Measurements from ENCODE around the gene CDH24. TPM values are rescaled to one million over a fixed set of nuclear protein-coding genes. Genes with fewer than 3 reads are reported as not detected.

Gene CDH24
- total RNA-seq, 1 experiment from 2014 or later: 7.9 TPM

- POLR2A ChIA-PET: interaction anchor here (0.7 kb wide), 1 partner anchor 178 kb away, joined by 3 read pairs; no protein-coding TSS in a partner anchor
- TF ChIP-seq CTCF (IDR thresholded peaks at IDR 0.05; ENCODE audit: insufficient read depth in 1 of 2, low read depth in 1 of 2, low read length in 1 of 2, severe bottlenecking in 1 of 2, unreplicated experiment in 1 of 2): no peak
- BruUV-seq (replicated peaks): no TSS peak
Measured at GRCh38 chr14:23102801-23103200, 45.5 kb upstream of the CDH24 start.

GRCh38 chr14:23101986-23102625 is 44.8 kb upstream of the CDH24 start:
- POLR2A ChIA-PET: interaction anchor here (0.7 kb wide), 1 partner anchor 179 kb away, joined by 3 read pairs; no protein-coding TSS in a partner anchor
- no peak overlapping the region for H3K4me3 ChIP-seq (ENCODE audit: low read depth, low read length)
- intact Hi-C loops (cut with micrococcal nuclease; ENCODE audit: unreplicated experiment): loop anchor here (5.0 kb wide), 1 partner anchor 195 kb away; no protein-coding TSS in a partner anchor
- peaks cover 19% of the 10 kb centered on the region for H3K36me3 Mint-ChIP-seq (ENCODE audit: insufficient read depth, unreplicated experiment)
- H3K4me1 Mint-ChIP-seq (ENCODE audit: low read depth, unreplicated experiment): peaks cover 18% of the 10 kb centered on the region
- H3K27ac Mint-ChIP-seq (ENCODE audit: unreplicated experiment): no peak overlapping the region
- H3K9me3 Mint-ChIP-seq (ENCODE audit: unreplicated experiment): no peaks in the 10 kb centered on the region
- CTCF ChIA-PET: interaction anchor here (3.5 kb wide), 1 partner anchor 33 kb away, joined by 18 read pairs; no protein-coding TSS in a partner anchor
- H3K4me3 Mint-ChIP-seq (ENCODE audit: unreplicated experiment): no peak overlapping the region
- H3K36me3 ChIP-seq (ENCODE audit: control insufficient read depth, insufficient read depth, low read length): no peaks in the 10 kb centered on the region
- TF ChIP-seq CTCF (IDR thresholded peaks at IDR 0.05; ENCODE audit: insufficient read depth in 1 of 2, low read depth in 1 of 2, low read length in 1 of 2, severe bottlenecking in 1 of 2, unreplicated experiment in 1 of 2): no peak
- H3K9me3 ChIP-seq: no peaks in the 10 kb centered on the region
- H3K27me3 ChIP-seq (replicated peaks; ENCODE audit: control insufficient read depth, insufficient read depth, low read length): no peaks in the 10 kb centered on the region
- peaks cover 6% of the 10 kb centered on the region; the same call in 1 of the 2 replicates for H3K4me1 ChIP-seq
- no peaks in the 10 kb centered on the region for H3K27me3 Mint-ChIP-seq (ENCODE audit: insufficient read depth, unreplicated experiment)
- no peak for DNase-seq
- BruUV-seq (replicated peaks): no TSS peak

More at GRCh38 chr14:23102801-23103200, 45.5 kb upstream of the CDH24 start:
- intact Hi-C loops (cut with micrococcal nuclease; ENCODE audit: unreplicated experiment): loop anchor here (5.0 kb wide), 1 partner anchor 194 kb away; no protein-coding TSS in a partner anchor
- Mint-ChIP-seq H3K27me3 (ENCODE audit: insufficient read depth, unreplicated experiment) (no peaks in the 10 kb centered on the region), H3K4me3 (ENCODE audit: unreplicated experiment) (no peak overlapping the region), H3K4me1 (ENCODE audit: low read depth, unreplicated experiment) (peaks cover 15% of the 10 kb centered on the region), H3K36me3 (ENCODE audit: insufficient read depth, unreplicated experiment) (peaks cover 14% of the 10 kb centered on the region), H3K9me3 (ENCODE audit: unreplicated experiment) (no peaks in the 10 kb centered on the region), H3K27ac (ENCODE audit: unreplicated experiment) (no peak overlapping the region)
- Histone ChIP-seq H3K36me3 (ENCODE audit: control insufficient read depth, insufficient read depth, low read length) (no peaks in the 10 kb centered on the region), H3K4me3 (ENCODE audit: low read depth, low read length) (no peak overlapping the region), H3K4me1 (peaks cover 6% of the 10 kb centered on the region; the same call in 1 of the 2 replicates), H3K27me3 (replicated peaks; ENCODE audit: control insufficient read depth, insufficient read depth, low read length) (no peaks in the 10 kb centered on the region), H3K9me3 (no peaks in the 10 kb centered on the region)
- no peak for DNase-seq
- CTCF ChIA-PET: no interaction called here

GRCh38 chr14:23101213-23101970 is 44.1 kb upstream of the CDH24 start:
- intact Hi-C loops (cut with micrococcal nuclease; ENCODE audit: unreplicated experiment): loop anchor here (5.0 kb wide), 1 partner anchor 196 kb away; no protein-coding TSS in a partner anchor
- H3K4me1 Mint-ChIP-seq (ENCODE audit: low read depth, unreplicated experiment): peaks cover 25% of the 10 kb centered on the region
- no TSS peak for BruUV-seq (replicated peaks)
- DNase-seq: no peak
- POLR2A ChIA-PET: no interaction called here
- no peaks in the 10 kb centered on the region for H3K27me3 Mint-ChIP-seq (ENCODE audit: insufficient read depth, unreplicated experiment)
- peaks cover 6% of the 10 kb centered on the region; the same call in 1 of the 2 replicates for H3K4me1 ChIP-seq
- no peaks in the 10 kb centered on the region for H3K36me3 ChIP-seq (ENCODE audit: control insufficient read depth, insufficient read depth, low read length)
- peaks cover 25% of the 10 kb centered on the region for H3K36me3 Mint-ChIP-seq (ENCODE audit: insufficient read depth, unreplicated experiment)
- TF ChIP-seq CTCF (IDR thresholded peaks at IDR 0.05; ENCODE audit: insufficient read depth in 1 of 2, low read depth in 1 of 2, low read length in 1 of 2, severe bottlenecking in 1 of 2, unreplicated experiment in 1 of 2): no peak
- CTCF ChIA-PET: interaction anchor here (3.5 kb wide), 1 partner anchor 33 kb away, joined by 18 read pairs; no protein-coding TSS in a partner anchor
- H3K9me3 Mint-ChIP-seq (ENCODE audit: unreplicated experiment): no peaks in the 10 kb centered on the region
- H3K27ac Mint-ChIP-seq (ENCODE audit: unreplicated experiment): no peak overlapping the region
- no peaks in the 10 kb centered on the region for H3K9me3 ChIP-seq
- H3K4me3 Mint-ChIP-seq (ENCODE audit: unreplicated experiment): no peak overlapping the region
- no peak overlapping the region for H3K4me3 ChIP-seq (ENCODE audit: low read depth, low read length)
- H3K27me3 ChIP-seq (replicated peaks; ENCODE audit: control insufficient read depth, insufficient read depth, low read length): no peaks in the 10 kb centered on the region
